Activated CD8-positive, alpha-beta memory T cell treated with anti-CD3 and anti-CD28 coated beads, Interleukin-2, amount 50 U/mL, for 48 hours (primary cell): Measurements from ENCODE around the gene MADCAM1.
A peak's percentile ranks its signal among the peaks of the same experiment; 100 is the strongest.
"Not testable (repeated sequence)": the region's sequence is repeated elsewhere in the genome, so short reads cannot be mapped to it uniquely, and the experiment has no call there.

Source experiments
- DNase-seq: peaks from one replicate; pipeline ENCODE4 v3.0.0-alpha.2; 2020

Gene MADCAM1

DNA sequence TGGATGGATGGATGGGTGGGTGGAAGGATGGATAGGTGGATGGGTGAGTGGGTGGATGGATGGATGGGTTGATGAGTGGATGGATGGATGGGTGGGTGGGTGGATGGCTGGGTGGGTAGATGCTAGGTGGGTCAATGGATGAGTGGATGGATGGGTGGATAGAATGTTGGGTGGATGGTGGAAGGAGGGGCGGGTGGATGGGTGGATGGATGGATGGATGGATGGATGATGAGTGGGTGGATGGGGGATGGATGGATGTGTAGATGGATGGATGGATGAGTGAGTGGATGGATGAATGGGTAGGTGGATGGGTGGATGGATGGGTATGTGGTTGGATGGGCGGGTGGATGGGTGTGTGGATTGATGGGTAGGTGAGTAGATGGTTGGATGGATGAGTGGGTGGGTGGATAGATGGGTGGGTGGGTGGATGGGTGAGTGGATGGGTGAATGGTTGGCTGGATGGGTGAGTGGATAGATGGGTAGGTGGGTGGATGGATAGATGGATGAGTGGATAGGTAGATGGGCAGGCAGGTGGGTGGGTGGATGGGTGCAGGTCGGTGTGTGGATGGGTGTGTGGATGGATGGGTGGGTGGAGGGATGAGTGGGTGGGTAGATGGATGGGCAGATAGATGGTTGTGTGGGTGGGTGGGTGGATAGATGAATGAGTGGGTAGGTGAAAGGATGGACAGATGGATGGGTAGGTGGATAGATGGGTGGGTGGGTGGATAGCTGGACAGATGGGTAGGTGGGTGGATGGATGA lies 31.1 kb upstream of the MADCAM1 start:
- DNase-seq, result no peak

DNA sequence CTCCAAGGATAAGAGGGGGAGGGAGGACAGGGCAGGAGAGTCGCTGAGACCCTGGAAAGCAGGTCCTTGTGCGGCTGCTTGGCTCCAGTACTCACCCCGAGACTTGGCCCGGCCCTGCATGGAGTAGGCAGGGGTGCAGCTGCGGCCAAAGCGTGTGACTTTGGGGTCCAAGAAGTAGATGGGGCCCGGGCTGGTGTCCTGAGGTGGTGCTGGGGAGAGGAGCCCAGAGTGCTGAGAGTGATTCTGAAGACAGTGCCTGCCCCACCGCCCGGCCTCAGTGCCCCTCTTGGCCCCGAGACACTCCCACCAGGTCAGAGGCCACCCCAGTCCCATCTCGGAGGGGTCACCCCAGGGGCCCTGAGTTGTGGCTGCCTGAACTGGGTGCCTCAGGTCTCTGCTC lies 28.7 kb upstream of the MADCAM1 start:
- DNase-seq, result no peak

DNA sequence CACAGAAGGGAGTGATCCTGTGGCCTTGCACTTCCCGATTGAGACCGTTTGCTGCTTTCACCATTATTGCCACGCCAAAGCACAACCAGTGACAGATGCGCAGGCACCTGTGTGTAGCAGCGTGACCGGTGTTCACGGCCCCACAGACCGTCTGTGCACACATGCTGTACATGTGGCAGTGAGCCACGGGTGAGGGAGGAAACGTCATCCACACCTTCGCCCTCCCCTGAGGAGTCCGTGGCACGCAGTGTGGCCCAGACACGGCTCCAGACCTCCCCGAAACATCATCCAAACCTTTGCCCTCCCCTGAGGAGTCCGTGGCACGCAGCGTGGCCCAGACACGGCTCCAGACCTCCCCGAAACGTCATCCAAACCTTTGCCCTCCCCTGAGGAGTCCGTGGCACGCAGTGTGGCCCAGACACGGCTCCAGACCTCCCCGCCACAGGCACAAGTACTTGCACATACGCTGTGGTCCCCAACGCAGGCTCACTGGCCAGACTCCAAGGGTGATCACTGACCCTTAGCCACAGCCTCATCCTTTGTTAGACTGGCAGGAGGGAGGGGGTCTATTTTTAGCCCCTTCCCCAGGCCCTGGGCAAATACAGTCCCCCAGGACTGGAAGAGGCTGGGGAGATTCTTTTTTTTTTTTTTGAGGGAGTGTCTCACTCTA lies 27.6 kb upstream of the MADCAM1 start:
- no peak for DNase-seq

DNA sequence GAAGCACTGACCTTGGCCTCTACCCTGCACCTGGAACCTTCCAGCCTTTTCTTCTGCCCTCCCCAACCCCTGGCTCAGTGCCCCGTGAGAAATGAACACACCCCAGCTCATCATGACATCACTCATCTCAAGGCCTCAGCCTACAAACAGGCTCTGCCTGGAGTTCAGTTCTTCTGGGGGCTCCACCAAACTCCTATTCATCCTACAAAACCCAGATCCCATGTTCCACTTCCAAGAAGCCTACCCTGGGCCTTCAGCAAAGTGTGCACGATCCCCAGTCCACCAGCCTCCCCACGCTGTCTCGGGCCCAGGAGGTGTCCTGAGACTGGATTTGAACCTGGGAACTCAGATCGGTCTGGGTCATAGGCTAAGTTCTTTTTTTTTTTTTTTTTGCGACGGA lies 26.5 kb upstream of the MADCAM1 start:
- no peak for DNase-seq

DNA sequence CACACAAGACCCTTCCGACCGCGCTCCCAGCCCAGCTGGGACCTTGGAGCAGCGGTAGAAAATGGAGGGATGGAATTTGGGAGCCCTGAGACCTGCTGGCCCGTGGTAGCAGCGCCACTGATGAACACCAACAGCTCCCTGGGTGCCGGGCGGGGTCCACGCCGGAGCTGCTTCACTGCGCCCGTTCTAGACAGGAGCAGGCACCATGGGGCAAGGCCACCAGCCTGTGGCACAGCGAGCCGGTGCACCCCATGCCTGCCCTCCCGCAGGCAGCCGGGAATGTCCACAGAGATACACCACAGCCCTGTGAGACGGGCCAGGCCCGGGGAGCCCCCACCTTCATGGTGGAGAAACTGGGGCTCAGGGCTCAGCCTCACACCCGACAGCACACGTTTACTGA lies 25.6 kb upstream of the MADCAM1 start:
- DNase-seq, result no peak

DNA sequence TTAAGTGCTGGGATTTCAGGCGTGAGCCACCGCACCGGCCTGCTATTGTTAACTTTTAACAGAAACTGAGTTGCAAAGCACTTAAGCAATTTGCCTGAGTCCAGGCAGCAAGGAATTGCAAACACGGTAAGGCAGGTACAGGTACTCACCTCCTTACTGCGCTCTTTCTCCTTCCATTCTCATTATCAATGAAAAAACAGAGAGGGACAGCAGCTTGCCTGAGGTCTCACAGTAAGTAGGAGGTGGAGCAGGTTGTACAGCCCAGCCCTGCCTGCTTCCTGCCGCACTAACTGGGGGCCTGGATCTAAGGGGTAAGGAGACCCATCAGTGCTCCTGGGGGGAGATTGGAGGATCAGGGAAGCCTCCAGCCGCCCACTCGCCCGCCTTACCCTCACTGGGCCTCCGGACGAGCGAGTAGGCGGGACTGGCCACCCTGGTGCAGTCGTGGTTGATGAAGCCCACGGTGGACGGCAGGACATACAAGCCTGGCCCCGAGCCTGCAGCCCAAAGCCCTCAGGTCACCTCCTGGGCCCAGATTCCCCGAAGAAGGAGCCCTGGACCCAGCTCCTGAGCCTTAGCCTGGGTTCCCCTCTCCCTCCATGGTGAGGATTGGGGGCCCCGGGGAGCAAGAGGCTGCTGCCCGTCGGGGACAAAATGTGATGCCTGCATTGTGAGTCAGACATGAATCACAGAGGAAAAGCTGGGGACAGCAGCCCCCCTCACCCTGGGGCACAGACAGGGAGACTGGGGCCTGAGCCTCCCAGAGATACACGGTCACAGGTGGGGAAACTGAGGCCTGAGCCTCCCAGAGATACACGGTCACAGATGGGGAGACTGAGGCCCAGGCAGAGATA lies 24.1 kb upstream of the MADCAM1 start:
- DNase-seq, result no peak

DNA sequence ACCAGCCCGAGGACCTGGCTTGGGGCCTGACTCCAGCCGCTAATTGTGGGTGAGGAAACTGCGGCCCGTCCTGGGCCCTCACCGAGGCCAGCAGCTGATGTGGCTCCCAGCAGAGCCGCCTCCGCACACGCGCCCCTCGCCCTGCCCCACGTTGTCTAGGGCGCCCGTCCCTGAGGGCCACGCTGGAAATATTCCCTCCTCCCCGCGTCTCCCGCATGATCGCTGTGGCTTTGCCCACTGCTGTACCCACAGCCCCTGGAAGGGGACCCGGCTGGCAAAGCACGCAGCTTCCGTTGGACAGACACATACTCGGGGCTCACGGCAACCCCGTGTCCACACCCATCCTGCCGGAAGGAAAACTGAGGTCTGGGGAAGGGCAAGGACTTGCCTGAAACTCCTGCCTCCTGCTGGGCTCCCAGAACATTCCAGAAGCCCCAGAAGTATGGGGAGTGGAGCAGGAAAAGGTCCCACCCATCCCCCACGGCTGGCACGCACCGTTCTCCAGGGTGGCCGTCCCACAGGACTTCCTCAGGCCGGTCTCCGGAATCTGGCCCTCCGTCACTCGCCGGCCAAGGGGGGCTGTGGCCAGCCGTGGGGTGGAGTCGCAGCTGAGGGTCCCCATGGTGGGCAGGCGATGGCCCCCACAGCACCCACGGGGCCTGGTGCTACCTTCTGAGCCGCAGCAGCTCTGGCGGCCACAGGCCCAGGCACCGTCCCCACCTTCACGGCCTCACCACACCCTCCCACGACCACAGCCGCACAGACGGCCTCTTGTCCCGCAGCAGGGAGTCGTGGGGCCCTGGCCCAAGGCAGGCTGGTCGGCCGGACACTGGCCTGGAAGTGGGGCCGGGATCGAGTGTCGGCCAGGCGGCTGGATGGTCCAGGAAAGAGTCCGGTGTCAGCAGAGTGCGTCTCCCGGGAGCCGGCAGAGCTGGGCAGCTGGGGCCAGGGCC lies 21.9 kb upstream of the MADCAM1 start:
- no peak for DNase-seq

DNA sequence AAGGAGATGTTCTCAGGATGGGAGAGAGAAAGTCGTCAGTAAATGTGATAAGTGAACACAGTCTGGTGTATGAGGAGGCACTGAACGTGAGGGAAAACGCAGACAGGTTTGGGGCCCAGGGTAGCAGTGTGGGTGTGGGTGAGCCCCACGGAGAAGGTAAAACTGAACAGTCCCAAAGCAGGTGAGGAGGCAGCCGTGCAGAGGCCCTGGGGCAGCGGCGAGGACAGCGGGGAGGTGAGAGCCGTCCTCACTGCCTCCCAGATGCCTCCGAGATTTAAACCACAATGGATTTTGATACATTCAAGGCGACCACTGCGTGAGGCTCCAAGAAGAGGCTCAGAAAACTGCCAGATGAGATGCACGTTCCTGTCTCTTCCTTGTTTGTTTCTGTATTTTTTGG lies 20.9 kb upstream of the MADCAM1 start:
- DNase-seq, result no peak

DNA sequence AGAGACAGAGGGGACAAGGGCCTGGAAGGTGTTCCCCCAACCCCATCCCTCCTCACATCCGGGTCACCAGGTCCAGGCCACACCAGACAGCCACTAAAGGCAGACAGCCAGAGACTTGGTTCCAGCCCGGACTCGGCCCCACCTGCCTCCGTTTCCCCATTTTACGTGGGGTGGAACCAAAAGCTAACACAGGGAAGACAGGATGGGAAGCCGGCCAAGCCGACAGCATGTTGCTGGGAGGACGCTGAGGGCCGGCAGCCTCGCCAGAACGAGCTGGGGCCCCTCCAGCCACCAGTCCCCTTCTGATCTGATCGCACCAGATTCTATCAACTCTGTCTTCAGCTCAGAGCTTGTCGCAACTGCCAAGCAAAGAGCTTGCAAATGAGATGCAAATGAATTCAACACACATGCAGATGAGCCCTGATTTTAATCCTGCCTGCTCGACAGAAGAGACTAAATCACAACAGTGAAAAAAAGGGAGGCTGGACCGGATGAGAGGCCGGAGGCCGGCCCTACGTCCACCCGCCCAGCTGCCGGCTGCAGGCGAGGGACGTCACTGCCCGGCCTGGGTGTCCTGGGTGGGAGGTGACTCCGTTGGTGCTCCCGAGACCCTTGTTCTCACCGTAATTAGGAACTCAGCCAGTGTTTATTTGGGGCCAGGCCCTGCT lies 17.9 kb upstream of the MADCAM1 start:
- no peak for DNase-seq

DNA sequence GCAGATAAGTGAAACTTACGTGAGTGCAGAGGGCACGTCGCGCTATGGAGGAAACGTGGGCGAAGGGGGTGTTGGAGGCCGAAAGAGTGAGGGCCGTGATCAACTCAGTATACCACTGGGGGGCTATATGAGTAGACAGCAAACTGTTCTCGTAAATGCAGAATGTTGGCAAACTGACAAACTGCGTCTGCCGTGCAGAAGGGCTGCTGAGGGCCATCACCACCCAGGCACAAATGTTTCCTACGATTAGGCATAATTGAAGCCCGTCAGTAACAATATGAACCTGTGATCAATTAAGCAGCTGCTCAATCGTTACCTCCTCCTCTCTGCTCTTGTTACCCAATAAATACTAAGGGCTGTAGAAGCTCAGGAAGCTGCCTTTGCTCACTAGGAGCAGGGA lies 17.3 kb upstream of the MADCAM1 start:
- no peak for DNase-seq

DNA sequence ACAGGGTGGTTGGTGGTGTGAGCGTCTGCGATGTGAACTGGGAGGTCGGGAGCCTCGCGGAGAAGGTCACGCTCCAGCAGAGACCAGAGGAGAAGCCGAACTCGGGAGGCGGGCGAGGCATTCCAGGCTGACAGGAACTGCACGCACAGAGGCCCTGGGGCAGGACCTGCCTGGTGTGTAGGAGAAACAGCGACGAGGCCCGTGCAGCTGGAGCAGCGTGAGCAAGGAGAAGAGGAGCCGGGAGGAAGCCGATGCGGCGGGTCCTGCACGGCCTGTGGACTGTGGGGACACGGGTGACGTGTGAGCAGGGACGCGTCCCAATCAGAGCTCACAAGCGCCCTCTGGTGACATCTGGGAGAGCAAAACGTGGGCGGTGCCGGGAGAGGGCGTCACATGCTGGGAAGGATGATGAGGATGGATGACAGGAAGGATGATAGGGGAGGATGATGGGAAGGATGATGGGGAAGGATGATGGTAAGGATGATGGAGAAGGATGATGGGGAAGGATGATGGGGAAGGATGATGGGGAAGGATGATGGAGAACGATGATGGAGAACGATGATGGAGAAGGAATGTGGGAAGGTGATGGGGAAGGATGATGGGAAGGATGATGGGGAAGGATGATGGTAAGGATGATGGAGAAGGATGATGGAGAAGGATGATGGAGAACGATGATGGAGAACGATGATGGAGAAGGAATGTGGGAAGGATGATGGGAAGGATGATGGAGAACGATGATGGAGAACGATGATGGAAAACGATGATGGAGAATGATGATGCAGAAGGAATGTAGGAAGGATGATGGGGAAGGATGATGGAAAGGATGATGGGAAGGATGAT lies 16.1 kb upstream of the MADCAM1 start:
- DNase-seq, result peak; percentile 75

DNA sequence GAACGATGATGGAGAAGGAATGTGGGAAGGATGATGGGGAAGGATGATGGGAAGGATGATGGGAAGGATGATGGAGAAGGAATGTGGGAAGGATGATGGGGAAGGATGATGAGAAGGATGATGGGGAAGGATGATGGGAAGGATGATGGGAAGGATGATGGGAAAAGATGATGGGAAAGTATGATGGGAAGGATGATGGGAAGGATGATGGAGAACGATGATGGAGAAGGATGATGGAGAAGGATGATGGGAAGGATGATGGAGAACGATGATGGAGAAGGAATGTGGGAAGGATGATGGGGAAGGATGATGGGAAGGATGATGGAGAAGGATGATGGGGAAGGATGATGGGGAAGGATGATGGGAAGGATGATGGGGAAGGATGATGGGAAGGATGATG lies 15.2 kb upstream of the MADCAM1 start:
- not testable (repeated sequence) for DNase-seq

DNA sequence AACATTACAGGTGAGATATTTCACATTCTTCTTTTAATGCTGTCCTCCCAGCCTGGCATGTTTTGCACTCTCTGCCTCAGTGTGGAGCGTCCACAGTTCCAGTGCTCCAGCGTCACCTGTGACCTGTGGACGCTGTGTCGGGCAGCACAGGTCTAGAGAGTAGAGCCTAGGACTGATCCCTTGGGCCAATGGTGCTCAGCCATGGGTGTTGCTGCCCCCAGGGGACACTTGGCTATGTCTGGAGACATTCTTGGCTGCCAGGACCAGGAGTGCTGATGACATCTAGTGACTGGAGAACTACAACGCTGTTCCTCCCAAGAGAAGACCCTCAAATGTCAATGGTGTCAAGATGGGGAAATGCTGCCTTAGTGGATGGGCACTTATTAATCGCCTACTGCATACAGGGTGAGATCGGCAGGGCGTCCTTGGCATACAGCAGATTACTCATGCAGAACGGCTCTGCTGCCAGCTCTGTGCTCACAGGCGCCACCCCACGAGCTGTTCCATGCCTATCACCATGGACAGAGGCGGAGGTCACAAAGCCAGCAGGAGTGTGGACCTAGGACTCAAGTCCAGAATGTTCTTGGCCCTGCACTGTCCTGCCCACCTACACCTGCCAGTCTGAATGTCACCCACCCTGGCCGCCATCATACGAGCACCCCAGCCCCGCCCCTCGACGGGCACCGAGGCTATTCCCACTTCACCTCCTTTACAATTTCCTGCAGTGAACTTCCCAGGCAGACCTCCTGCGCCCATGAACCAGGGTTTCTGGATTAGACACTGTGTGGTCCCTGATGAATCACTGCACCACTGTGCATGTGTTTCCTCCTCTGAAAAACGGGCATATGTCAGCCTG lies 13.9 kb upstream of the MADCAM1 start:
- no peak for DNase-seq

DNA sequence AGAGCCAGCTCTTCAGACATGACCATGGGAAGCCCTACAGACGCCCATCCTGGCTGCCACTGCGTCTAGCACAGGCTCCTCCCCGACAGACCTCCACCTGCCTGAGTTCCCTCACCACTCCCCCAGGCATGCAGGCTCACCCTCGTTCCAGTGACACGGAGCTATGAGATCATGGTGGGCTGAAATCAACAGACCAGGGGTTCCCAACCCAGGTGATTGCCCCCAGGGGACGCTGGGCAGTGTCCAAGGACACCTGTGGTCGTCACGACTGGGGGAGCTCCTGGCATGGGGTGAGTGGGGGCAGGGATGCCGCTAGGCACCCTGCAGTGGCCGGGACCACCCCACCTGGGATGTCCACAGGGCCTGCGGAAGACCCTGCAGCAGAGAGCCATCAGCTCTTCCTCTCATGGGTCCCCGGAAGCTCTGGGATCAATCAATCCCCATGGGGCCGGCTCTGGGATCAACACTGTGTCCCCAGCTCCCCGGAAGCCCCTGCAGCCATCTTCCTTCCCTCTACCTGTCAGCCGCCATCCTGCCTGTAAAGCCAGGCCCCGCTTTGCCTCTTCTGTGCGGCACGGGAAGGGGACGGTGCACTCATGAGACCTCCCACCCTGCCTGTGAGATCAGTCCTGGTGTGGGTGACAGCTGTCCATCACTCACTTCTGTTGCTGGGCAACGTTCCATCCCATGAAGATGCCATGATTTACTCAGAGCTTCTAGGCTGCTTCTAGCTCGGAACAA lies 12.8 kb upstream of the MADCAM1 start:
- no peak for DNase-seq

DNA sequence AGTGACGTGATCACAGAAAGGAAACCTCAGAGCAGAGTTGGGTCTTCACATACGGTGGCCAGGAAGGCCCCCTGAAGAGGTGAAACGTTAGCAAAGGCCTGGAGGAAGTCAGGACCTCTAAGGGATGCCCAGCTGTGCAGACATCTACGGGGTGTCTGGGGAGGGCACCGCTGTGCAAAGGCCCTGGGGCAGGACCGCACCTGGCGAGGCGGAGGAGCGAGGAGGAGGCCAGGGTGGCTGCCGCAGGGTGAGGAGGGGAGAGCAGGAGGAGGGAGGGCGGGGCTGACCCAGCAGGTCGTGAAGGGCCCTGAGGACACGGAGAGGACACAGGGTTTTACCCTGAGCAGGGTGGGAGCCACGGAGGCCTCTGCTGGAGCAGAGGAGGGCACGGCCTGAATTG lies 11.8 kb upstream of the MADCAM1 start:
- DNase-seq, result no peak

DNA sequence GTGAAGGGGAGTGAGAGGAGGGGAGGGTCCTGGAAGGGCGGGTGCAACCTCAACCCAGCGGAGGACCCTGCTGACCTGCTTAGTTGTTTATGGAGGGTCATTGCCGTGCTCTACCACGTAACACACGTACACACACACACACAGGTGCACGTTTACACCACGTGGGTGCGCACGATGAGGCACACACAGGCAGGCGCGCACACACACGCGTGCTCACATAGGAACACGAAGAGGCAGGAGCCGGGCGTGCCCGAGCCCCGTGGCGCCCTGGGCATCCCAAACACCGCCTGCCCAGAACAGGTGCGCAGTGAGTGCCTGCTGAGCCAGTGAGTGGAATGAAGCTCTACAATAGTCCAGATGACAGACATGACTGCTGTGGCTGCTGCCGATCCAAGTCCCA lies 11.2 kb upstream of the MADCAM1 start:
- DNase-seq, result no peak

DNA sequence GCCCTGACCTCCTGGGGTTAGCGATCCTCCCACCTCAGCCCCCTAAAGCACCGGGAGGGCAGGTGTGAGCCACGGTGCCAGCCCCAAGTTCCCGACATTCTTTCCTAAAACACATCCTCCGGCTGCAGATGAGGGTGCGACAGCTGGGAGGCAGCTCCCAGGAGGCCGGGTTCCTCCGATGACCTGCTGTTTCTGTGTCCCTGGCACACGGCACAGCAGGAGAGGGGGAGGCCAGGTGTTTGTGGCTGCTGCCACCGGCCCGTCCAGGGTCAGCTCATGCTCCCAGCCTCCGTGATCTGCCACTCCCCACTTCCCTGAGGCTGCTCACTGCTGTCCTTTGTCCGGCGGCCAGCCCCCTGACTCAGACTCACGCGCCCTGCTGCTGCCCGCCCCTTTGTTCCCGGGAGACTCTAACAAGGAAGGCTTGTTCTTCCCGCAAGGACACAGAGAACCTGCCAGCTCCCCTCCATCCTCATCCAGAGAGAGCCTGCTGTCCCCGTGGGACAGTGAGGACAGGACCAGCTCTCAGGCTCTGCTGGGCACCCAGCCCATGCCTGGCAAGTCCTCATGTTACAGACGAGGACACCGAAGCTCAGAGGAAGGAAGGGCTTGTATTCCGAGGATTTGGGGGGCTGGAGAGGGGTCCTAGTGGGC lies 10.6 kb upstream of the MADCAM1 start:
- no peak for DNase-seq

DNA sequence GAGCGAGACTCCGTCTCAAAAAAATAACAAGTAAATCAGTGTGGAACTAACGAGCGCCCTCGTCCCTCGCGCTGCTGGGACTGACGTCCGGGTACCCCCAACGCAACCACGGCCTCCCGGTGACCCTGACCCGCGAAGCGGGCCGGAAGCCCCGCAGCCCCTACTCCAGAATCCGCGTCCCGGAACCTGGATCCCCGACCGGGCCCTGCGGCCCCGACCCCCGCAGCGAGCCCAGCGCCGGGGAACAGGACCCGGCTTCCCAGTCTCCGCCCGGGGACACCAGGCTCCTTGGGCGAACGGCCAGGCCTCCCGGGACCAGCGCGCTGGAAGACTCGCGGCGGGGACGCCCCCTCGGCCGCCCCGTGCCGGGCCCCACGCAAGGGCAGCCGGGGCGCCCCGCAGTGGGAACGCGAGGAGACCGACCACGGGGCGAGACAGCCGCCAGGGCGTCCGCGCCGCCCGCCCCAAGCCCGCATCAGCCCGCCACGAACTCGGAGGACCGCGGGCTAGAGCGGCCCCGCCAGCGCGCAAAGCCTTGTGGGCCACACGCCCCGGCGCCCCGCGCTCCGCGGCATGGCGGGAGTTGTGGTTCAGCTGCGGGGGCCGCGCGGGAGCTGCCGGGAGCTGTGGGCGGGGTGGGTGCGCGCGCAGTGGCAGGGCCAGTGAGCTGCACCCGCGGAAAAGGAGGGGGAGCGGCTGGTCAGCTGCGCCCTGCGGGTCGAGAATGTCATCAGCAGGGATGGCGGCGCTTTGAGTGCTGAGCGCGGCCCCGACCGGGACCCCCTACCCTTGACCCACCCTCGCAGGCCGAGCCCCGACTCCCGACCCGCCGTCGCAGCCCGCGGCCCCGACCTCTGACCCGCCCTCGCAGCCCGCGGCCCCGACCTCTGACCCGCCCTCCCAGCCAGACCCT lies 7.5 kb upstream of the MADCAM1 start:
- peak; percentile 97 for DNase-seq
